B cell (primary cell): ENCODE results near the gene CRACR2A. TPM values are rescaled to one million over a fixed set of nuclear protein-coding genes. Genes with fewer than 3 reads are reported as not detected.
A peak's percentile ranks its signal among the peaks of the same experiment; 100 is the strongest.

ENCODE experiments used
- ATAC-seq: fragments of 200-7000 bp; cut with Tn5 transposase; one replicate; pipeline ENCODE4 v1.10.0; 2021; ENCODE audit warnings: low read depth, mild to moderate bottlenecking, moderate number of reproducible peaks, moderate library complexity
- CTCF ChIA-PET: fragments of 350-600 bp; sonication (Branson Sonifier 250); formaldehyde crosslinking; loops from one replicate; lab custom pipeline; 2021; ENCODE audit warnings: antibody characterized with exemption, inconsistent platforms; lab: Charles Lee
- POLR2A ChIA-PET: fragments of 350-600 bp; sonication (Branson Sonifier 250); formaldehyde crosslinking; loops from one replicate; lab custom pipeline; 2021; ENCODE audit warnings: antibody characterized with exemption; lab: Charles Lee
- DNase-seq: peaks from one replicate; pipeline ENCODE4 v3.0.0; 2013
- H2AFZ ChIP-seq: 2 replicates; pipeline ENCODE4 v1.6.1; 2012; ENCODE audit warnings: mild to moderate bottlenecking, low read depth, low read length; ENCODE audit not compliant: insufficient read depth, poor library complexity, severe bottlenecking
- H3K27ac ChIP-seq, 2 donors: 1 replicate in 1 of 2; 2 replicates in 1 of 2; pipeline ENCODE4 v1.5.1; 2012 to 2013; ENCODE audit warnings: low read length in 2 of 2, mild to moderate bottlenecking in 2 of 2, moderate library complexity in 1 of 2
- H3K27me3 ChIP-seq, 4 experiments: fragments of 200-600 bp in 1 of 4; sonication (generic) in 1 of 4; replicated peaks in 1 of 4; 1 replicate in 2 of 4; 2 replicates in 2 of 4; pipeline versions ENCODE4 v1.6.1 to v1.7.0; 2013 to 2016; ENCODE audit warnings: low read length in 3 of 4, mild to moderate bottlenecking in 2 of 4, mixed read lengths in 1 of 4, moderate library complexity in 1 of 4; ENCODE audit not compliant: insufficient read depth in 4 of 4, control insufficient read depth in 3 of 4; ENCODE audit errors: control extremely low read depth in 1 of 4
- H3K36me3 ChIP-seq, 2 experiments: replicated peaks in 1 of 2; 1 replicate in 1 of 2; 2 replicates in 1 of 2; pipeline versions ENCODE4 v1.6.1 to v1.7.1; 2013; ENCODE audit warnings: low read length in 1 of 2; ENCODE audit not compliant: insufficient read depth in 2 of 2, control insufficient read depth in 1 of 2; ENCODE audit errors: control extremely low read depth in 1 of 2, extremely low read depth in 1 of 2
- H3K4me1 ChIP-seq, 2 donors: fragments of 200-600 bp in 1 of 2; sonication (generic) in 1 of 2; 1 replicate in 1 of 2; 2 replicates in 1 of 2; pipeline versions ENCODE4 v1.5.1 to v1.6.1; 2013 to 2017; ENCODE audit warnings: low read length in 2 of 2; ENCODE audit not compliant: control insufficient read depth in 2 of 2, insufficient read depth in 2 of 2
- H3K4me2 ChIP-seq: replicated peaks from 2 replicates; pipeline ENCODE3; 2012; ENCODE audit warnings: mild to moderate bottlenecking, low read depth, low read length; ENCODE audit not compliant: poor library complexity, severe bottlenecking
- H3K4me3 ChIP-seq, 5 experiments: fragments of 200-600 bp in 1 of 5; sonication (generic) in 1 of 5; 1 replicate in 3 of 5; 2 replicates in 2 of 5; pipeline versions ENCODE4 v1.5.1 to v1.7.0; 2011 to 2016; ENCODE audit warnings: low read length in 4 of 5, mild to moderate bottlenecking in 4 of 5, low read depth in 2 of 5, control low read depth in 1 of 5, moderate library complexity in 1 of 5; ENCODE audit not compliant: insufficient read depth in 1 of 5; ENCODE audit errors: control extremely low read depth in 1 of 5, extremely low read depth in 1 of 5
- H3K79me2 ChIP-seq: fragments of 200-600 bp; sonication (generic); one replicate; pipeline ENCODE4 v1.6.0; 2016; ENCODE audit warnings: low read length; ENCODE audit not compliant: control insufficient read depth, insufficient read depth
- H3K9ac ChIP-seq: fragments of 200-600 bp; sonication (generic); 2 replicates; pipeline ENCODE4 v1.6.1; 2017; ENCODE audit warnings: mild to moderate bottlenecking, low read length, moderate library complexity
- H3K9me3 ChIP-seq, 3 donors: one replicate each; pipeline versions ENCODE4 v1.6.1 to v1.7.1; 2013; ENCODE audit warnings: low read length in 2 of 3; ENCODE audit not compliant: control insufficient read depth in 2 of 3, insufficient read depth in 1 of 3; ENCODE audit errors: control extremely low read depth in 1 of 3
- H4K20me1 ChIP-seq: 2 replicates; pipeline ENCODE4 v1.6.0; 2012; ENCODE audit warnings: mild to moderate bottlenecking, low read length; ENCODE audit not compliant: insufficient read depth, control insufficient read depth, poor library complexity, severe bottlenecking
- H3K27ac Mint-ChIP-seq: one replicate; pipeline ENCODE4 v1.8.0; 2021; ENCODE audit warnings: mixed read lengths
- H3K27me3 Mint-ChIP-seq: one replicate; pipeline ENCODE4 v1.8.0; 2021; ENCODE audit warnings: mixed read lengths
- H3K4me1 Mint-ChIP-seq: one replicate; pipeline ENCODE4 v1.8.0; 2021; ENCODE audit warnings: mixed read lengths
- H3K4me3 Mint-ChIP-seq: one replicate; pipeline ENCODE4 v1.8.0; 2021; ENCODE audit warnings: mixed read lengths
- H3K9me3 Mint-ChIP-seq: one replicate; pipeline ENCODE4 v1.8.0; 2022; ENCODE audit warnings: mixed read lengths; ENCODE audit not compliant: insufficient read depth
- EZH2 ChIP-seq: IDR thresholded peaks from 2 replicates; pipeline ENCODE4 v1.6.1; 2012; ENCODE audit warnings: borderline replicate concordance, low read depth, mild to moderate bottlenecking, moderate library complexity, low read length; ENCODE audit not compliant: insufficient read depth, poor library complexity, severe bottlenecking
- WGBS: methylation state at CpG from one replicate; pipeline ENCODE4 v1.1.5; 2013; ENCODE audit warnings: missing lambda C conversion rate; ENCODE audit not compliant: insufficient coverage; 5-methylcytosine and 5-hydroxymethylcytosine counted together
- intact Hi-C: fragments of 100-400 bp; cut with micrococcal nuclease; formaldehyde crosslinking; loops from one replicate; pipeline ENCODE4 v1.10.0; 2022
- polyA plus RNA-seq: library from polyadenylated mRNA; depleted of rRNA; stranded (reverse); fragments of >200 nt; gene quantifications from 2 replicates; pipeline ENCODE4 v1.2.3, GENCODE V29; 2012
- total RNA-seq, 2 donors: library from RNA; stranded (reverse); fragments of 120-200 nt in 1 of 2; gene quantifications; 1 replicate in 1 of 2; 2 replicates in 1 of 2; pipeline versions ENCODE4 v1.2.3 to v1.2.4, GENCODE V29; 2013 to 2022
- TF ChIP-seq, protein P1 (sequence below): fragments of 200-600 bp; IDR thresholded peaks from one replicate; pipeline ENCODE4 v1.8.0; 2022; ENCODE audit warnings: antibody characterized with exemption, mild to moderate bottlenecking

CRACR2A gene
- total and polyA plus RNA-seq, 2 donors (not counting 1 experiment from before 2014, with no cell fraction given), result 15.2 to 26.1 TPM

- H3K27ac Mint-ChIP-seq, result no peak overlapping the region
- TF ChIP-seq EZH2, result no peak
- TF ChIP-seq, protein P1, sequence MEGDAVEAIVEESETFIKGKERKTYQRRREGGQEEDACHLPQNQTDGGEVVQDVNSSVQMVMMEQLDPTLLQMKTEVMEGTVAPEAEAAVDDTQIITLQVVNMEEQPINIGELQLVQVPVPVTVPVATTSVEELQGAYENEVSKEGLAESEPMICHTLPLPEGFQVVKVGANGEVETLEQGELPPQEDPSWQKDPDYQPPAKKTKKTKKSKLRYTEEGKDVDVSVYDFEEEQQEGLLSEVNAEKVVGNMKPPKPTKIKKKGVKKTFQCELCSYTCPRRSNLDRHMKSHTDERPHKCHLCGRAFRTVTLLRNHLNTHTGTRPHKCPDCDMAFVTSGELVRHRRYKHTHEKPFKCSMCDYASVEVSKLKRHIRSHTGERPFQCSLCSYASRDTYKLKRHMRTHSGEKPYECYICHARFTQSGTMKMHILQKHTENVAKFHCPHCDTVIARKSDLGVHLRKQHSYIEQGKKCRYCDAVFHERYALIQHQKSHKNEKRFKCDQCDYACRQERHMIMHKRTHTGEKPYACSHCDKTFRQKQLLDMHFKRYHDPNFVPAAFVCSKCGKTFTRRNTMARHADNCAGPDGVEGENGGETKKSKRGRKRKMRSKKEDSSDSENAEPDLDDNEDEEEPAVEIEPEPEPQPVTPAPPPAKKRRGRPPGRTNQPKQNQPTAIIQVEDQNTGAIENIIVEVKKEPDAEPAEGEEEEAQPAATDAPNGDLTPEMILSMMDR, result no peak
- no peak overlapping the region for H3K4me3 Mint-ChIP-seq
- peaks cover 0 to 5% (median 3%) of the 10 kb centered on the region in 3 donors for H3K9me3 ChIP-seq
- POLR2A ChIA-PET, result no interaction called here
- H3K27ac ChIP-seq, result no peak overlapping the region
- ATAC-seq, result no peak
- WGBS, result 100% methylated on average over 4 of the region's 9 CpGs
- H3K27me3 Mint-ChIP-seq, result no peaks in the 10 kb centered on the region
- peak overlapping the region; percentile 33 for H3K4me2 ChIP-seq
- peaks cover 16% of the 10 kb centered on the region for H3K79me2 ChIP-seq
- no peaks in the 10 kb centered on the region for H3K27me3 ChIP-seq
- no peaks in the 10 kb centered on the region for H3K9me3 Mint-ChIP-seq
- no peak overlapping the region for H2AFZ ChIP-seq
- H3K4me3 ChIP-seq, result no peak overlapping the region
- CTCF ChIA-PET, result interaction anchor here (1.0 to 1.4 kb wide), 2 partner anchors 11 to 417 kb away, joined by 3 to 4 read pairs; no protein-coding TSS in a partner anchor
- intact Hi-C loops, result no loop called here
- no peaks in the 10 kb centered on the region for H4K20me1 ChIP-seq
- peaks cover 1 to 15% of the 10 kb centered on the region in 2 experiments for H3K36me3 ChIP-seq
- H3K4me1 Mint-ChIP-seq, result peaks cover 18% of the 10 kb centered on the region
- DNase-seq, result no peak
- H3K9ac ChIP-seq, result no peak overlapping the region
- H3K4me1 ChIP-seq, result peaks cover 16 to 21% of the 10 kb centered on the region in 2 donors
These were observed 35.5 kb downstream of the CRACR2A start for GRCh38 chr12:3717283-3717898.

DNA sequence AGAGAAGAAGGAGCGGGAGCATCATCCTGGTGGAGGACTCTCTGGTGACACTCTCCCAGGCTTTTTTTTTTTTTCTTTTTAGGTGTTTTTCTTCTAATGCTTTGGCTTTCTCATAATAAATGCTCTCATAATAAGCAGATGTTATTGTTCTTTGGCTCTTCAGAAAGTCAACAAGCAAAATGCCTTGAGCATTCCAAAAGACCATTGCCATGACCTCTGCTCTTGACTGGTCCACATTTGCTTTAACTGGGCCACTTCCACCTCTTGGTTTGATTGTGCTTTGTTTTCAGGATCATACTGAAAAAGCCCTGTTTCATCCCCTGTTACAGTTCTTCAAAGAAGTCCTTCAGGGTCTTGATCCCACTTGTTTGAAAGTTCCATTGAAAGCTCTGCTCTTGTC, 36.9 kb downstream of the CRACR2A start:
- peaks cover 16 to 21% of the 10 kb centered on the region in 2 donors for H3K4me1 ChIP-seq
- no peak overlapping the region for H3K4me3 ChIP-seq
- TF ChIP-seq, protein P1, result no peak
- no peak for TF ChIP-seq EZH2
- H3K27ac ChIP-seq, result no peak overlapping the region
- intact Hi-C loops, result no loop called here
- no peaks in the 10 kb centered on the region for H4K20me1 ChIP-seq
- Mint-ChIP-seq H3K27ac (no peak overlapping the region), H3K4me3 (no peak overlapping the region), H3K27me3 (no peaks in the 10 kb centered on the region), H3K9me3 (no peaks in the 10 kb centered on the region), H3K4me1 (peaks cover 18% of the 10 kb centered on the region)
- H3K9ac ChIP-seq, result no peak overlapping the region
- no peak for ATAC-seq
- CTCF ChIA-PET, result no interaction called here
- H2AFZ ChIP-seq, result no peak overlapping the region
- H3K4me2 ChIP-seq, result no peak overlapping the region
- POLR2A ChIA-PET, result no interaction called here
- no peak for DNase-seq
- no peaks in the 10 kb centered on the region for H3K9me3 ChIP-seq
- H3K36me3 ChIP-seq, result peaks cover 0 to 19% of the 10 kb centered on the region in 2 experiments
- H3K27me3 ChIP-seq, result no peaks in the 10 kb centered on the region
- H3K79me2 ChIP-seq, result peaks cover 16% of the 10 kb centered on the region
- no CpG with 5 or more reads among the region's 1 CpG for WGBS
